Midbrain (tissue), 1 donor: Measurements from ENCODE around the gene CXorf66.
"Not testable (repeated sequence)": the region's sequence is repeated elsewhere in the genome, so short reads cannot be mapped to it uniquely, and the experiment has no call there.

Experiments
- DNase-seq: peaks from one replicate; lab custom pipeline; 2025; lab: John Stamatoyannopoulos, UW

Gene CXorf66

DNA sequence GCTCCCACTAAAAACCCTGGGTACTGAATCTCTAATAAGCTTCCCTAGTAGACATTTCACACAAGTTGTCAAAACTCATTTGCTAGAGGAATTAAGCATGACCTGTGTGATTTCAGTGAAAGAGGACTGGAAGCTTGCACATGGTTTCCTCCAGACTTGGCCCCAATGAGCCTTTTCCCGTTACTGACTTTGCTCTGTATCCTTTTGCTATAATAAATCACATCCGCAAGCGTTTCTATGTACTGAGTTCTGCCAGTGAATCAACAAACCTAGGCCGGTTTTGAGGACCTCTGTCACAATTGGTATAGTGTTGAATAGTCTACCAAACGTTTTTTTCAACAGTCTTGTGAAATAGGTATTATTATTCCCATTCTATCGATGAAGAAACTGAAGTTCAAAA is 40.6 kb downstream of the CXorf66 start:
- DNase-seq: no peak

DNA sequence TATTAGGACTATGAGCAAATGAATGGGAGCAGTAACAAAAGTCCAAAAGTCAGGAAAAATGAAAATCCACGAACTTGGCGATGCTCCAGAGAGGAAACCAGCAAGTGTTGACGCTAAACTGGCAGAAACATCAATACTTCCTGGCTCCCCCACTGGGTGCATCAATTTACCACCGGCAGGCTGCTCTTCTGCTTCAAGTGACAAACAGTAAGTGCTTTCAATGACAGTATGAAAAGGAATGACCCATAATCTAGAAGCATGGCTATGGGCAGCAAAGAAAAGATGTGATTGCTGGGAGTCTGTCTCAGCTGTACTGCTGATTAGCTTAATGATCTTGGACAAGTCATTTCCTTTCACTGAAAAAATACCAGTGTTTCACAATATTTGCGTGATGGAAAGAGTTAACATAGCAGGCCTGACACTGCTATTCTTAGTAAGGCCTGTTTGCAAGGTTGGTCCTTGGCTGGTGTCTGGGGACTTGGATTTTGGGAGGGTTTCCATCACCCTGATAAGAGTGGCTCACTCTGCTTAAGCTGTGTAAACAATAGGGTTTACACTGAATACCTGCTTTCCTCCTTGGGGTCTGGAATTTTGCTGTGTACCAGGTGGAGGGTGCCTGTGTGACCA is 41.1 kb downstream of the CXorf66 start:
- DNase-seq: no peak

GRCh38 chrX:139921142-139921541 is 44.2 kb downstream of the CXorf66 start:
- DNase-seq: not testable (repeated sequence)

GRCh38 chrX:139920316-139920715 is 45.0 kb downstream of the CXorf66 start:
- no peak for DNase-seq

- no peak for DNase-seq
Measured at GRCh38 chrX:139914421-139914820, 50.9 kb downstream of the CXorf66 start.

DNA sequence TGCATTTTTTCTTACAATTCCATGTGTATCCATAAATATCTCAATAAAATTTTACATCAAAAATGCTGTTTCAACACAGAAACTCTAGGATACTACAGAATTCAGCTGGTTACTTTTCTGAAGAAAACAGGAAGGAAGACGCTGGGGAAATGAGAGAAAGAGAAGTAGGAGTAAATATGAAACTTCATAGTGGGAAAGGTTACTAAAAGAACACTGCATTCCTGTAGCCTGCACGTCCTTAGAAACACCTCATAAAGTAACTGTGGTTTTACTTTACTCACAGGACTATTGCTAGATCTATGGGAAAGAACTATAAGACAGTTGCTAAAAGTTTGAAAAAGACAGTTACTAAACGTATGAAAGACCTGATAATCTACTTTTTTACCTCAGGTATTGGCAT is 55.6 kb downstream of the CXorf66 start:
- DNase-seq: no peak

- DNase-seq: no peak
Measured at GRCh38 chrX:139907078-139907477, 58.2 kb downstream of the CXorf66 start.

DNA sequence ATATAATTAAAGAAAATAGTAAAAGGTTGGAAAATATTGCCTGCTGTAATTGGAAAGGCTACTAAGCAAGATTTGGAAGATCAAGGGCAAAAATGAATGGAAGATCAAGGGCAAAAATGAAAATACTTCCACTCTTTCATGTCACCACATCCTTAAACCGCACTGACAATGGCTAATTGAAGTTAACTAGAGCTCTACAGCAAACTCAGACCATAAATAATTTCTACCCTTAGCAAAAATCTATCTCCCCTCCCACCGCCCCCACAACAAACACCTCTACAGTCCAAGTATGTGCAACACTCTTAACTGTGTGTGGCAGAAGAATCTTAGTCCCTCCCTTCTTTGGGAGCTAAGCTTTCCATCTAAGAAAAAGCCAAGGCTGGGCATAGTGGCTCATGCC is 59.6 kb downstream of the CXorf66 start:
- no peak for DNase-seq
